Gastrocnemius medialis (tissue), 4 donors: ENCODE measurements around the gene DISC1. TPM values are rescaled to one million over a fixed set of nuclear protein-coding genes. Genes with fewer than 3 reads are reported as not detected.

Experiments
- ATAC-seq, 2 donors: fragments of 150-250 bp; one replicate each; pipeline ENCODE4 v1.9.1; 2016
- DNase-seq, 2 donors: peaks; one replicate each; pipeline ENCODE4 v3.0.0-alpha.2; 2019
- H3K27ac ChIP-seq, 4 donors: fragments of 200-600 bp; sonication (generic); 1 replicate in 1 of 4; 2 replicates in 3 of 4; pipeline ENCODE4 v1.5.1; 2016 to 2018; ENCODE audit warnings: mild to moderate bottlenecking in 2 of 4, moderate library complexity in 1 of 4
- H3K27me3 ChIP-seq, 3 donors: fragments of 200-600 bp; sonication (generic) in 2 of 3; 1 replicate in 1 of 3; 2 replicates in 2 of 3; pipeline versions ENCODE4 v1.5.1 to v1.6.0; 2016 to 2019; ENCODE audit warnings: mild to moderate bottlenecking in 1 of 3, moderate library complexity in 1 of 3
- H3K36me3 ChIP-seq, 2 donors: fragments of 200-600 bp; sonication (generic) in 1 of 2; one replicate each; pipeline ENCODE4 v1.5.1; 2017 to 2018
- H3K4me1 ChIP-seq, 2 donors: fragments of 200-600 bp; sonication (generic) in 1 of 2; one replicate each; pipeline ENCODE4 v1.5.1; 2016 to 2017; ENCODE audit warnings: mild to moderate bottlenecking in 2 of 2
- H3K4me3 ChIP-seq, 4 donors: fragments of 200-600 bp; sonication (generic) in 3 of 4; 1 replicate in 1 of 4; 2 replicates in 3 of 4; pipeline ENCODE4 v1.5.1; 2016 to 2019; ENCODE audit warnings: mild to moderate bottlenecking in 2 of 4
- H3K9me3 ChIP-seq, 3 donors: fragments of 200-600 bp; sonication (generic) in 2 of 3; 1 replicate in 1 of 3; 2 replicates in 2 of 3; pipeline ENCODE4 v1.5.1; 2016 to 2019
- CTCF ChIP-seq, 5 experiments: fragments of 450-650 bp in 3 of 5; fragments of 200-600 bp in 2 of 5; sonication (generic) in 2 of 5; IDR thresholded peaks in 4 of 5; conservative IDR thresholded peaks in 1 of 5; 1 replicate in 4 of 5; 2 replicates in 1 of 5; pipeline ENCODE4 v1.5.1; 2016 to 2019; ENCODE audit warnings: antibody characterized with exemption in 5 of 5, mild to moderate bottlenecking in 3 of 5, moderate library complexity in 3 of 5
- POLR2A ChIP-seq, 2 donors: fragments of 450-650 bp; IDR thresholded peaks; one replicate each; pipeline ENCODE4 v1.6.1; 2017; ENCODE audit warnings: antibody characterized with exemption in 2 of 2, mild to moderate bottlenecking in 2 of 2, moderate library complexity in 2 of 2
- in situ Hi-C, 4 donors: fragments of 200-750 bp; cut with MboI; loops; one replicate each; pipeline versions ENCODE4 v1.15.0 to v1.8.0; 2017; ENCODE audit warnings: low sequenced_read_pairs in 4 of 4
- intact Hi-C: fragments of 100-400 bp; cut with DNase I; formaldehyde crosslinking; loops from one replicate; pipeline ENCODE4 v1.15.1; 2023; ENCODE audit warnings: low total_unique reads
- total RNA-seq, 4 donors: library from RNA; depleted of rRNA; stranded (reverse); fragments of >200 nt; gene quantifications; one replicate each; pipeline versions ENCODE4 v1.1.0 to v1.2.3, GENCODE V29; 2016

DISC1 gene
- total RNA-seq, 4 donors from 2014 or later = 2.3 to 5.8 (median 2.6) TPM

GRCh38 chr1:231841616-231842344, 215.2 kb downstream of the DISC1 start:
- Histone ChIP-seq H3K4me1 (no peaks in the 10 kb centered on the region), H3K4me3 (no peak overlapping the region), H3K27ac (no peak overlapping the region), H3K27me3 (no peaks in the 10 kb centered on the region), H3K36me3 (no peaks in the 10 kb centered on the region), H3K9me3 (no peaks in the 10 kb centered on the region)
- in situ Hi-C loops (no loop called here), intact Hi-C loops (no loop called here)
- no peak for TF ChIP-seq POLR2A (IDR thresholded peaks at IDR 0.05)
- TF ChIP-seq CTCF (IDR thresholded peaks at IDR 0.05 in 4 of 5, conservative IDR thresholded peaks at IDR 0.05 in 1 of 5) = no peak
- peak in 1 of 2 donors; percentile 25 for DNase-seq
- no peak for ATAC-seq

GRCh38 chr1:231842441-231842840, 215.9 kb downstream of the DISC1 start:
- no peak overlapping the region for H3K4me3 ChIP-seq
- in situ Hi-C loops = no loop called here
- no peaks in the 10 kb centered on the region for H3K9me3 ChIP-seq
- TF ChIP-seq POLR2A (IDR thresholded peaks at IDR 0.05) = no peak
- no peak for TF ChIP-seq CTCF (IDR thresholded peaks at IDR 0.05 in 4 of 5, conservative IDR thresholded peaks at IDR 0.05 in 1 of 5)
- H3K36me3 ChIP-seq = no peaks in the 10 kb centered on the region
- H3K4me1 ChIP-seq = no peaks in the 10 kb centered on the region
- H3K27ac ChIP-seq = no peak overlapping the region
- H3K27me3 ChIP-seq = no peaks in the 10 kb centered on the region
- ATAC-seq (no peak), DNase-seq (no peak)
- intact Hi-C loops = no loop called here

- TF ChIP-seq POLR2A (IDR thresholded peaks at IDR 0.05) = no peak
- no peak for TF ChIP-seq CTCF (IDR thresholded peaks at IDR 0.05 in 4 of 5, conservative IDR thresholded peaks at IDR 0.05 in 1 of 5)
- H3K27me3 ChIP-seq = no peaks in the 10 kb centered on the region
- no peaks in the 10 kb centered on the region for H3K36me3 ChIP-seq
- in situ Hi-C loops = no loop called here
- no peaks in the 10 kb centered on the region for H3K9me3 ChIP-seq
- no peak overlapping the region for H3K27ac ChIP-seq
- ATAC-seq (no peak), DNase-seq (no peak)
- H3K4me3 ChIP-seq = no peak overlapping the region
- no peaks in the 10 kb centered on the region for H3K4me1 ChIP-seq
- intact Hi-C loops = no loop called here
Observed at GRCh38 chr1:231844986-231845502, 218.5 kb downstream of the DISC1 start.

- Histone ChIP-seq H3K4me3 (no peak overlapping the region), H3K27ac (no peak overlapping the region), H3K36me3 (no peaks in the 10 kb centered on the region), H3K27me3 (no peaks in the 10 kb centered on the region), H3K4me1 (no peaks in the 10 kb centered on the region), H3K9me3 (no peaks in the 10 kb centered on the region)
- in situ Hi-C loops = no loop called here
- TF ChIP-seq POLR2A (IDR thresholded peaks at IDR 0.05) (no peak), CTCF (IDR thresholded peaks at IDR 0.05 in 4 of 5, conservative IDR thresholded peaks at IDR 0.05 in 1 of 5) (no peak)
- ATAC-seq (no peak), DNase-seq (no peak)
- intact Hi-C loops = no loop called here
Observed at GRCh38 chr1:231847612-231848397, 221.2 kb downstream of the DISC1 start.
